ENCODE results near the gene PLCG2.

PLCG2 gene

DNA sequence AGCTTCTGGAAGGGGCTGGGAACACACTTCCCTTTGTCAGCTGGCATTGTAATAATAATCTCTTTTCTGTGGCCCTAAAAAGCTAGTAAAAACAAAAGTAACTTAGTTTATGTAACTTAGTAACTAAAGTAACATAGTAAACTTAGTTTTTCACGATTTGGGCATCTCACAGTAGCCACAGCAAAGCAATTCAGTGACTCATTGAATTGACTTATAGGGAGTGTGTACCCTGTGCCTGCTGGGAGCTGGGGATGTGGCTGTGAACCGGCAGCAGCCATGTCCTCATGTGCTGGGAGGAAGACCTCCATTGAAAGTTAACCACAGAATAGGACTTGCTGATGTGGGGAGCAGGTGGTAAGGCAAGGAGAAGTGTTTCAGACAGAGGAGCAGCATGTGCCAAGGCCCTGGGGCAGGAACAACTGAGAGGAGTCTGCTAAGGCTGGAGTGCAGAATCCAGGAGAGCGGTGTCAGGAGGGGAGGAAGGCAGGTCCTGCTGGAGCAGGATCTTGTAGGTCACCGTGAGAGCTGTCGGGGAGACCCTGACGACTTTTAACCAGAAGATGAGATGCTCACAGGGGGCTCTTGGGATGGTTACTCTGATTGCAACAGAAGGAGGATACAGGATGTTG lies 112.8 kb downstream of the PLCG2 start:
- no peaks in the 10 kb centered on the region for H3K36me3 ChIP-seq
- DNase-seq = no peak

GRCh38 chr16:81894592-81894991 lies 115.5 kb downstream of the PLCG2 start:
- Histone ChIP-seq H3K36me3 (no peaks in the 10 kb centered on the region), H3K4me3 (ENCODE audit: low read depth, low read length) (no peak overlapping the region), H3K9me3 (no peaks in the 10 kb centered on the region), H3K27me3 (0 out of 2 replicates have a peak, but pooled peaks cover 3% of the 10 kb centered on the region), H3K4me1 (no peaks in the 10 kb centered on the region)
- TF ChIP-seq, protein P1, sequence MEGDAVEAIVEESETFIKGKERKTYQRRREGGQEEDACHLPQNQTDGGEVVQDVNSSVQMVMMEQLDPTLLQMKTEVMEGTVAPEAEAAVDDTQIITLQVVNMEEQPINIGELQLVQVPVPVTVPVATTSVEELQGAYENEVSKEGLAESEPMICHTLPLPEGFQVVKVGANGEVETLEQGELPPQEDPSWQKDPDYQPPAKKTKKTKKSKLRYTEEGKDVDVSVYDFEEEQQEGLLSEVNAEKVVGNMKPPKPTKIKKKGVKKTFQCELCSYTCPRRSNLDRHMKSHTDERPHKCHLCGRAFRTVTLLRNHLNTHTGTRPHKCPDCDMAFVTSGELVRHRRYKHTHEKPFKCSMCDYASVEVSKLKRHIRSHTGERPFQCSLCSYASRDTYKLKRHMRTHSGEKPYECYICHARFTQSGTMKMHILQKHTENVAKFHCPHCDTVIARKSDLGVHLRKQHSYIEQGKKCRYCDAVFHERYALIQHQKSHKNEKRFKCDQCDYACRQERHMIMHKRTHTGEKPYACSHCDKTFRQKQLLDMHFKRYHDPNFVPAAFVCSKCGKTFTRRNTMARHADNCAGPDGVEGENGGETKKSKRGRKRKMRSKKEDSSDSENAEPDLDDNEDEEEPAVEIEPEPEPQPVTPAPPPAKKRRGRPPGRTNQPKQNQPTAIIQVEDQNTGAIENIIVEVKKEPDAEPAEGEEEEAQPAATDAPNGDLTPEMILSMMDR (IDR thresholded peaks at IDR 0.05; ENCODE audit: low read depth, low read length) = no peak
- DNase-seq = no peak

More for the DNA sequence above, 112.8 kb downstream of the PLCG2 start:
- no peaks in the 10 kb centered on the region for H3K9me3 ChIP-seq
- TF ChIP-seq, protein P1 (IDR thresholded peaks at IDR 0.05; ENCODE audit: low read depth, low read length) = no peak
- H3K4me3 ChIP-seq (ENCODE audit: low read depth, low read length) = no peak overlapping the region
- H3K4me1 ChIP-seq = no peaks in the 10 kb centered on the region
- H3K27me3 ChIP-seq = 0 out of 2 replicates have a peak, but pooled peaks cover 3% of the 10 kb centered on the region

DNA sequence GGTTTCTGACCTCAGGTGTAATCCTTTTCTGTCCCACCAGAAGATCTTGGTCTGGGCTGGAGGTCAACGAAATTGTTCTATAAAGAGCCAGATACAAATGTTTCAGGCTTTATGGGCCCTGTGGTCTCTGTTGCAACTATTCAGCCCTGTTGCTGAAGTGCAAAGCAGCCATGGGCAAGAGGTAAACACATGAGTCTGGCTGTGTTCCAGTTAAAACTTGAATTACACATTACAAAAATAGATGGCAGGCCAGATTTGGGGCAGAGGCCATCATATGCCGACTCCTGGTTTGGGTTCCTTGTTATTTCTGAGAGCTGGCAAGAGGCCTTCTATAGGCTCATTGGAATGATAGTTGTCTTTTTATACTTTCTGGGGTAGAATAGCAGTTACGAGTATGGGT lies 117.8 kb downstream of the PLCG2 start:
- H3K36me3 ChIP-seq = no peaks in the 10 kb centered on the region
- TF ChIP-seq, protein P1 (IDR thresholded peaks at IDR 0.05; ENCODE audit: low read depth, low read length) = no peak
- H3K9me3 ChIP-seq = no peaks in the 10 kb centered on the region
- H3K4me1 ChIP-seq = no peaks in the 10 kb centered on the region
- DNase-seq = no peak
- H3K27me3 ChIP-seq = no peaks in the 10 kb centered on the region
- no peak overlapping the region for H3K4me3 ChIP-seq (ENCODE audit: low read depth, low read length)

DNA sequence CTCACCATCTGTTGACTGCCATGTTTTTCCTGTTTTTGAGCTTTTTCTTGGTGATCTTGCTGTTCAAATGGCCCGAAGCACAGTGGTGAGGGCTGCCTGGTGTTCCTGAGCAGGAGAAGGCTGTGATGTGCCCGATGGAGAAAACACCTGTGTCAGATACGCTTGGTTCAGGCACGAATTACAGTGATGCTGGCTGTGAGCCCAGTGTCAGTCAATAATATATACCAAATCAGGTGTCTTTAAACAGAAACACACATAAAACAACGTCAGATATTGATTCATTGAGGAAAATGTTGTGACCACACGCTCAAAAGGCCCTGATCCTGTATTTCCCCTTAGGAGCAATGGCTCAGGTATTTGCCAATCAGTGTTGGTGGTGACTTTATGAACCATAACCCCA lies 120.5 kb downstream of the PLCG2 start:
- Histone ChIP-seq H3K36me3 (no peaks in the 10 kb centered on the region), H3K9me3 (no peaks in the 10 kb centered on the region; the same call in 1 of the 2 replicates), H3K4me3 (ENCODE audit: low read depth, low read length) (no peak overlapping the region), H3K27me3 (no peaks in the 10 kb centered on the region), H3K4me1 (no peaks in the 10 kb centered on the region)
- DNase-seq = no peak
- TF ChIP-seq, protein P1 (IDR thresholded peaks at IDR 0.05; ENCODE audit: low read depth, low read length) = no peak

GRCh38 chr16:81900014-81900413 lies 120.9 kb downstream of the PLCG2 start:
- DNase-seq = no peak
- Histone ChIP-seq H3K36me3 (no peaks in the 10 kb centered on the region), H3K27me3 (no peaks in the 10 kb centered on the region)

DNA sequence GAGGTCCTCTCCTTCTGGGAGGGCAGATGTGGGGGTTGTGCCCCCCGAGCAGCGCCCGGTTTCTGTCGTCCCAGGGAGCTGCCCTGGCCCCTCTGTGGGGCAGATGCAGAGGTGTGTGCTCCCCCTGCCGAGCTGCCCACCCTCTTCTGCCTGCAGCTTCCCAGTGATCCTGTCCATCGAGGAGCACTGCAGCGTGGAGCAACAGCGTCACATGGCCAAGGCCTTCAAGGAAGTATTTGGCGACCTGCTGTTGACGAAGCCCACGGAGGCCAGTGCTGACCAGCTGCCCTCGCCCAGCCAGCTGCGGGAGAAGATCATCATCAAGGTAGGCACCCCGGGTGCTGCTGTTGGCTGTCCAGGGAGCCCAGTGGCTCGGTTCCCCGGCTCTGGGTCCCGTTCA lies 121.4 kb downstream of the PLCG2 start:
- Histone ChIP-seq H3K36me3 (no peaks in the 10 kb centered on the region), H3K27me3 (no peaks in the 10 kb centered on the region), H3K4me3 (ENCODE audit: low read depth, low read length) (no peak overlapping the region), H3K9me3 (no peaks in the 10 kb centered on the region; the same call in 1 of the 2 replicates), H3K4me1 (no peaks in the 10 kb centered on the region)
- TF ChIP-seq, protein P1 (IDR thresholded peaks at IDR 0.05; ENCODE audit: low read depth, low read length) = no peak
- no peak for DNase-seq

More at GRCh38 chr16:81900014-81900413, 120.9 kb downstream of the PLCG2 start:
- Histone ChIP-seq H3K4me1 (no peaks in the 10 kb centered on the region), H3K4me3 (ENCODE audit: low read depth, low read length) (no peak overlapping the region), H3K9me3 (no peaks in the 10 kb centered on the region; the same call in 1 of the 2 replicates)
- TF ChIP-seq, protein P1 (IDR thresholded peaks at IDR 0.05; ENCODE audit: low read depth, low read length) = 0 out of 2 replicates have a peak, but pooled peaks have one; percentile 13

Data from BE2C (cell line).